A549 (cell line): ENCODE results near the gene DELE1.

Source experiments
- CTCF ChIP-seq: fragments of >200 bp; sonication (Bioruptor Twin); formaldehyde crosslinking; IDR thresholded peaks from 3 replicates; pipeline ENCODE4 v1.5.1; 2016
- EHMT2 ChIP-seq: fragments of 200-600 bp; sonication (generic); IDR thresholded peaks from 2 replicates; pipeline ENCODE4 v1.6.1; 2016; ENCODE audit warnings: antibody characterized with exemption, low read depth, mild to moderate bottlenecking, moderate library complexity
- JUN ChIP-seq, 2 experiments: fragments of >200 bp; sonication (Bioruptor Twin); formaldehyde crosslinking; IDR thresholded peaks; 2 replicates in 1 of 2; 3 replicates in 1 of 2; pipeline ENCODE4 v1.6.1; 2016 to 2017
- NFE2L2 ChIP-seq: fragments of 150-350 bp; conservative IDR thresholded peaks from 2 replicates; pipeline ENCODE4 v1.6.1; 2014; ENCODE audit warnings: low read length
- PBX3 ChIP-seq: IDR thresholded peaks from 2 replicates; pipeline ENCODE4 v1.6.1; 2012
- POLR2A ChIP-seq: IDR thresholded peaks from 2 replicates; pipeline ENCODE4 v1.6.1; 2012; ENCODE audit warnings: mild to moderate bottlenecking, low read length
- REST ChIP-seq: fragments of 200-600 bp; sonication (generic); IDR thresholded peaks from 2 replicates; pipeline ENCODE4 v1.6.1; 2016; ENCODE audit warnings: antibody characterized with exemption, mild to moderate bottlenecking, moderate library complexity
- SMC3 ChIP-seq: fragments of >200 bp; sonication (Bioruptor Twin); formaldehyde crosslinking; IDR thresholded peaks from 3 replicates; pipeline ENCODE4 v1.6.1; 2018; ENCODE audit warnings: inconsistent platforms
- SREBF2 ChIP-seq: fragments of 450-650 bp; IDR thresholded peaks from 2 replicates; pipeline ENCODE4 v1.6.1; 2014; ENCODE audit warnings: mild to moderate bottlenecking, moderate library complexity
- USF2 ChIP-seq: fragments of 450-650 bp; IDR thresholded peaks from 2 replicates; pipeline ENCODE4 v1.6.1; 2014; ENCODE audit warnings: antibody characterized with exemption
- TF ChIP-seq, protein P1 (sequence below): fragments of 250-450 bp; sonication (Bioruptor Pico); IDR thresholded peaks from 2 replicates; pipeline ENCODE4 v1.5.0; 2021; ENCODE audit warnings: mild to moderate bottlenecking, moderate library complexity, borderline replicate concordance

- TF ChIP-seq CTCF (no peak), USF2 (no peak), NFE2L2 (no peak), POLR2A (no peak), SMC3 (no peak), PBX3 (no peak), REST (no peak), JUN (IDR thresholded peaks at IDR 0.05) (no peak), EHMT2 (no peak), SREBF2 (no peak)
- TF ChIP-seq, protein P1, sequence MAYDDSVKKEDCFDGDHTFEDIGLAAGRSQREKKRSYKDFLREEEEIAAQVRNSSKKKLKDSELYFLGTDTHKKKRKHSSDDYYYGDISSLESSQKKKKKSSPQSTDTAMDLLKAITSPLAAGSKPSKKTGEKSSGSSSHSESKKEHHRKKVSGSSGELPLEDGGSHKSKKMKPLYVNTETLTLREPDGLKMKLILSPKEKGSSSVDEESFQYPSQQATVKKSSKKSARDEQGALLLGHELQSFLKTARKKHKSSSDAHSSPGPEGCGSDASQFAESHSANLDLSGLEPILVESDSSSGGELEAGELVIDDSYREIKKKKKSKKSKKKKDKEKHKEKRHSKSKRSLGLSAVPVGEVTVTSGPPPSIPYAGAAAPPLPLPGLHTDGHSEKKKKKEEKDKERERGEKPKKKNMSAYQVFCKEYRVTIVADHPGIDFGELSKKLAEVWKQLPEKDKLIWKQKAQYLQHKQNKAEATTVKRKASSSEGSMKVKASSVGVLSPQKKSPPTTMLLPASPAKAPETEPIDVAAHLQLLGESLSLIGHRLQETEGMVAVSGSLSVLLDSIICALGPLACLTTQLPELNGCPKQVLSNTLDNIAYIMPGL (CRISPR knock-in tag): no peak
These were observed 47.7 kb upstream of the DELE1 start for GRCh38 chr5:141875795-141876627.
